DMS153 (cell line): ENCODE measurements around the gene RCSD1.
"Not testable (repeated sequence)": the region's sequence is repeated elsewhere in the genome, so short reads cannot be mapped to it uniquely, and the experiment has no call there.

Source experiments
- DNase-seq: peaks from one replicate; lab custom pipeline; 2025; lab: John Stamatoyannopoulos, UW

RCSD1 gene, protein sequence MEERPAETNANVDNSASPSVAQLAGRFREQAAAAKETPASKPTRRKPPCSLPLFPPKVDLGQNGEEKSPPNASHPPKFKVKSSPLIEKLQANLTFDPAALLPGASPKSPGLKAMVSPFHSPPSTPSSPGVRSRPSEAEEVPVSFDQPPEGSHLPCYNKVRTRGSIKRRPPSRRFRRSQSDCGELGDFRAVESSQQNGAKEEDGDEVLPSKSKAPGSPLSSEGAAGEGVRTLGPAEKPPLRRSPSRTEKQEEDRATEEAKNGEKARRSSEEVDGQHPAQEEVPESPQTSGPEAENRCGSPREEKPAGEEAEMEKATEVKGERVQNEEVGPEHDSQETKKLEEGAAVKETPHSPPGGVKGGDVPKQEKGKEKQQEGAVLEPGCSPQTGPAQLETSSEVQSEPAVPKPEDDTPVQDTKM

DNA sequence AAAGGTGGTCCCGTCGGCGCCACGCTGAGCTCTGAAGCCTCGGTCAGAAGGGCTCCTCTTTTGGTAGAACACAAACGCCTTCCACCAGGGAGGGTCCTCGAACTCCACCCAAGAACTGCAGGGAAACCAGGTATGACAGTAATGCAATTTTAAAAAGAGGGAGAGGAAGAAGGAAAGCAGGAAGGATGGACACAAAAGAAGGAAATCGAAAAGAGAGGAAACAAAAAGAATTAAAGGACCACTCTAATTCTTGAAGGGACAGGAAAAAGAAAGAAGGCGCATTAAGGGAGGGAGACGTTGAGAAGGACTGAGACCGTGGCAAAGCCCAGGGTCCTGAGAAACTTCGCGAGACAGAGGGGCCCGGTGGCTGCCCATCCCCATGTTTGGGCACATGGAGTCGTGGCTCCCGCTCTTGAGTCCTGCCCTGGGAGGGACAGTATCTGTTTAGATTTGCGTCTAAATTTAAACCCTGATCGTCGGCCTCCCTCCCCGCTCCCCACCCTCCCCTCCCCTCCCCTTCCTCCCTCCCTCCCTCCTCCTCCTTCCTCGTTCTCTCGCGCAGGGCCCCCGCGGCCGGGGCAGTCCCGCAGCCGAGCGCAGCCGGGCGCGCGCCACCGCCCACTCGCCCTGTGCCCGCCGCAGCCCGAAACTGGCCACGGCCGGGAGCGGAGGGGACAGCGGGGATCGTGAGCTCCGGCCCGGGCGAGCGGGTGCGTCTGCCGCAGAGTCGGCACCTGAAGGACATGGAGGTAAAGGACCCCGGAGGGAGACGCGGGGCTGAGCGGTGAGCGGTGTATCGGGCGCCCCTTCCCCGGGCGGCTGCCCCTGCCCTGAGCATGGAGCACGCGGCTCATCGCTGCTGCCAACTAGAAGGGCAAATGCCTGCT is at the start of gene RCSD1:
RCSD1 (plus strand) TSS at position 552 of the 887 bp plus-strand sequence; CDS start at position 744, 192 bp downstream.
- no peak for DNase-seq

- DNase-seq, result no peak
Observed at GRCh38 chr1:167582064-167582463, 48.0 kb upstream of the RCSD1 start.

GRCh38 chr1:167582722-167583121 is 47.3 kb upstream of the RCSD1 start:
- DNase-seq, result no peak

DNA sequence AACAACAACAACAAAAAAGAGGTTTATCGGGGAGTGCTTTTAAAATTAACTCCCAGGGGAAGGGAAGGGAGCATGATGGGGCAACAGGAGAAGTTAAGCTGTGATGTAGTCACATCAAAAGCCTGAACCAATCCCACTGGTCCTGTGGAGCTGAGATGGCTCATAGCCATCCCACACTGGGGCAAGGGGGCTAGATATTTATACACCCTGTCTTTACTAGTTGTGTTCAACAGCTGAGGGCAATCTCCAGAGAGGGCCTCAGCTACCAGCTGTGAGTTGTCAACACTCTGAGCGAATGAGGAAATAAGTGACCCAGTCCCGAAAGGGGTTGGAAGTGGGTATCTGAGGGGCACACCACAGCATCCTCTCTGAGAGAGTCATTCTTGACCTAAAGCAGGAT is 45.5 kb upstream of the RCSD1 start:
- no peak for DNase-seq

DNA sequence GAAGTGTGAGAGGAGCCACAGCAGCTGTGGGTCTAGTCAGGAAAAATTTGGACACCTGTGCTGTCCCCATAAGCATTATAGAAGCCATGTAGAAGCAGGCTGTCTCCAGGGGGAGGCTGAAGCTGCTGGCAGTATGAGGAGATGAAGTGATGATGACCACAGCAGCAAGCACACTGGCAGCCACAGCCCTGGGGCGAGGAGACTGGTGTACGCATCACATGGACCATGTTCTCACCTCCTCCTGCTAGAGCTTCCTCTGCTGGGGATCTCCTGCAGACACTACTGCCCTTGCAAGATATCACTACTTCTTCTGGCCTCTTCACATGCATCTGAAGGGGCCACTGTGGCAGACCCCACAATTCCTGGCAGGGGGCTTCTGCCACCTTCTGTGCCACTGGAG is 42.7 kb upstream of the RCSD1 start:
- DNase-seq, result no peak

GRCh38 chr1:167587872-167588271 is 42.2 kb upstream of the RCSD1 start:
- DNase-seq, result no peak

DNA sequence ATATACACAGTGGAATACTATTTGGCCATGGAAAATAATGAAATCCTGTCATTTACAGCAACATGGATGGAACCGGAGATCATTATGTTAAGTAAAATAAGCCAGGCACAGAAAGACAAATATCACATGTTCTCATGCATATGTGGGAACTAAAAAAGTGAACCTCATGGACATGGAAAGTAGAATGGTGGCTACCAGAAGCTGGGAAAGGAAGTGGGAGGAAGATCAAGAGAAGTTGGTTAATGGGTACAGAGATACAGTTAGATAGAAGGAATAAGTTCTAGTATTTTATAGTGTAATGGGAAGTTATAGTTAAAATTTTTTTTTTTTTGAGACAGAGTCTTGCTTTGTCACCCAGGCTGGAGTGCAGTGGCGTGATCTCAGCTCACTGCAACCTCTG is 41.7 kb upstream of the RCSD1 start:
- no peak for DNase-seq

DNA sequence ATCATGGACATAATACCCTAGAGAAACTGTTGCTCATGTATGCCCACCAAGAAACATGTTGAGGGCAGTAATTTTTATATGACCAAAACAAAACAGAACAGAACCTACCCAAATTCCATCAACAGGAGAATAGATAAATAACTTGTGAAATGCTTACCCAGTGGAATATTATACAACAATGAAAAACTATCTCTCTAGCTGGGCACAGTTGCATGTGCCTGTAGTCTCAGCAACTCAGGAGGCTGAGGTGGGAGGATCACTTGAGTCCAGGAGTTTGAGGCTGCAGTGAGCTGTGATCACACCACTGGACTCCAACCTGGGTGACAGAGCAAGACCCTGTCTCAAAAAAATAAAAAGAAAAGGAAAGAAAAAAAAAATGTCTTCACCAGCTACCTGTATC is 37.6 kb upstream of the RCSD1 start:
- DNase-seq, result no peak

- no peak for DNase-seq
Observed at GRCh38 chr1:167593860-167594259, 36.2 kb upstream of the RCSD1 start.

- DNase-seq, result no peak
Observed at GRCh38 chr1:167594822-167595221, 35.2 kb upstream of the RCSD1 start.

- no peak for DNase-seq
Observed at GRCh38 chr1:167599957-167600581, 30.0 kb upstream of the RCSD1 start.

- no peak for DNase-seq
Observed at GRCh38 chr1:167601442-167602383, 28.3 kb upstream of the RCSD1 start.

GRCh38 chr1:167602840-167603239 is 27.2 kb upstream of the RCSD1 start:
- no peak for DNase-seq

- no peak for DNase-seq
Observed at GRCh38 chr1:167605576-167605975, 24.5 kb upstream of the RCSD1 start.

DNA sequence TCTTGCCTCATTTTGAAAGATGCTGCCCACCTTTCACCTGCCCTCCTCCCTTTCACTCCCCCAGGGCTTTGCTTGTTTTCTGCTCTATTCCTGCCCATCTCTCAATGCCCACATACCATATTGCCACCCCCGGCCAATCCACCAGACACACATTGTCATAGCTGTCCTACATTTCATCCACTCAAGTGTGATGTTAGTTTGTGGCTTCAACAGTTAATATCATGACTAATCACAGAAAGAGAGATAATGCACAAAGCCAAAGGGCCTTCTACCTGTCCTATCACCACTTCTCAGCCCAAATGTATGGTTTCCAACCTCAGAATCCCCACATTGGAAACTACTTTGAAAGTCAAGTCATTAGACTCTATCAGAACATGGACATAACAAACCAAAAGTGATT is 18.0 kb upstream of the RCSD1 start:
- DNase-seq, result no peak

DNA sequence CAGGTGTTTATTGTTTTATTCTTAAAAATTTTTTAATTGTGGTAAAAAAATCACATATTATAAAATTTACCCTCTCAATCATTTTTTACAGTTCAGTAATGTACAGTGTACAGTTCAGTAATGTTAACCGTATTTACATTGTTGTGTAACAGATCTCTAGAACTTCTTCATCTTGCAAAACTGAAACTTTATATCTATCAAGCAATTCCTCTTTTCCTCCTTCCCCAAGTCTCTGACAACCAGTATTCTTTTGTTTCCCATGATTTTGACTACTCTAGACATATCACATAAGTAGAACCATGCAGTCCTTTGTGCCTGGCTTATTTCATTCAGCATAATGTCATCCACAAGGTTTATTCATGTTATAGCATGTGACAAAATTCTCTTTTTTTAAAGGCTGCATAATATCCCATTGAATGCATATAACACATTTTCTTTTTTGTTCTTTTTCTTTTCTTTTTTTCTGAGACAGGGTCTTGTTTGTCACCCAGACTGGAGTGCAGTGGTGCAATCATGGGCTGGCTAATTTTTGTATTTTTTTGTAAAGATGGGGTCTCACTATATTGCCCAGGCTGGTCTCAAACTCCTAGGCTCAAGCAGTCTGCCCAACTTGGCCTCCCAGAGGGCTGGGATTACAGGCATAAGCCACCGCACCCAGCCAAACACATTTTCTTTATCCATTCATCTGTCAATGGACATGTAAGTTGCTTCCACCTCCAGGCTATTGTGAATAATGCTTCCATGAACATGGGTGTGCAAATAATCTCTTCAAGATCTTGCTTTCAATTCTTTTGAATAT is 17.2 kb upstream of the RCSD1 start:
- DNase-seq, result no peak

- not testable (repeated sequence) for DNase-seq
Observed at GRCh38 chr1:167613984-167614383, 16.0 kb upstream of the RCSD1 start.

DNA sequence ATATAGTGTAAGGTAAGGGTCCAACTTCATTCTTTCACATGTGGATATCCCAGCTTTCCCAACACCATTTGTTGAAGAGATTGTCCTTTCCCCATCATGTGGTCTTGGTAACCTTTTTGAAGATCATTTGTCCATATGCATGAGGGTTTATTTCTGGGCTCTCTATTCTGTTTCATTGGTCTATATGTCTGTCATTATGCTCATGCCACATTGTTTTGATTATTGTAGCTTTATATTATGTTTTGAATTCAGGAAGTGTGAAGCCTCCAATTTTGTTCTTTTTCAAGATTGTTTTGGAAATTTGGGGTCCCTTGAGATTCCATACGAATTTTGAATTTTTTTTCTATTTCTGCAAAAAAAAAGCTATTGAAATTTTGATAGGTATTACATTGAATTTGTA is 15.2 kb upstream of the RCSD1 start:
- DNase-seq, result no peak

GRCh38 chr1:167616521-167616920 is 13.5 kb upstream of the RCSD1 start:
- no peak for DNase-seq
